ENCODE results near the gene CD8A.
"Not testable (repeated sequence)": the region's sequence is repeated elsewhere in the genome, so short reads cannot be mapped to it uniquely, and the experiment has no call there.

The CD8A gene

GRCh38 chr2:86790676-86791572 is at the start of gene CD8A:
CD8A (minus strand) TSS chr2:86790913; CDS start chr2:86790825, 88 bp downstream.
- no peak for DNase-seq

GRCh38 chr2:86839871-86840548 is 49.3 kb upstream of the CD8A start:
- DNase-seq = not testable (repeated sequence)

- DNase-seq = not testable (repeated sequence)
Measured at GRCh38 chr2:86839455-86839854, 48.7 kb upstream of the CD8A start.

GRCh38 chr2:86837714-86838113 is 47.0 kb upstream of the CD8A start:
- DNase-seq = not testable (repeated sequence)

GRCh38 chr2:86836915-86837695 is 46.4 kb upstream of the CD8A start:
- DNase-seq = not testable (repeated sequence)

GRCh38 chr2:86835548-86835889 is 44.8 kb upstream of the CD8A start:
- not testable (repeated sequence) for DNase-seq

- DNase-seq = no peak
Measured at GRCh38 chr2:86833315-86833714, 42.6 kb upstream of the CD8A start.

GRCh38 chr2:86832334-86833096 is 41.8 kb upstream of the CD8A start:
- no peak for DNase-seq

GRCh38 chr2:86831537-86831936 is 40.8 kb upstream of the CD8A start:
- DNase-seq = no peak

GRCh38 chr2:86826951-86827350 is 36.2 kb upstream of the CD8A start:
- DNase-seq = no peak

GRCh38 chr2:86825693-86826381 is 35.1 kb upstream of the CD8A start:
- DNase-seq = no peak

- DNase-seq = no peak
Measured at GRCh38 chr2:86825036-86825692, 34.5 kb upstream of the CD8A start.

GRCh38 chr2:86822668-86823345 is 32.1 kb upstream of the CD8A start:
- no peak for DNase-seq

GRCh38 chr2:86821842-86822241 is 31.1 kb upstream of the CD8A start:
- DNase-seq = no peak

GRCh38 chr2:86821306-86821705 is 30.6 kb upstream of the CD8A start:
- DNase-seq = no peak

GRCh38 chr2:86818957-86819356 is 28.2 kb upstream of the CD8A start:
- DNase-seq = no peak

- DNase-seq = no peak
Measured at GRCh38 chr2:86818114-86818801, 27.5 kb upstream of the CD8A start.

GRCh38 chr2:86815611-86816010 is 24.9 kb upstream of the CD8A start:
- no peak for DNase-seq

- no peak for DNase-seq
Measured at GRCh38 chr2:86809481-86810121, 18.9 kb upstream of the CD8A start.
